COLO668 (cell line): ENCODE results near the gene MATCAP1.

Experiments used
- DNase-seq: peaks from one replicate; lab custom pipeline; 2025; ENCODE audit not compliant: unreplicated experiment; lab: John Stamatoyannopoulos, UW

The MATCAP1 gene

DNA sequence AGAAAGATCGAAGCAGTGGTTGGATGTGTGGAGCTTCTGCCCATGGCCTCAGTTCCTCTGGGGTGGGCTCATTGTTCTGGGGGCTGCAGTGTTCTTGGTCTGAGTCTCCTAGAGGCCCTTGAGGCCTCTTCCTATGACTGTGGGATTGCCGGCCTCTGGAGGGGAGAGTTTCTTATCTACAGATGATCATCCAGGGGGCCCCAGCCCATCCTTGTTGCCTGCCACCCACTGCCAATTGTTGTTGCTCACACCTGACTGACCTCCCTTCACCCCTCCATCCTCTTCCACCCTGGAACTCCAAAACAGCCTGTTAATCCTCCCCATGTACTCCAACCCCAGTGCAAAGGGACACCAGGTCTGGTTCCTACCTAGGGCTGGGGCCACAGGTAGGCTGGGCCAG is 38.8 kb downstream of the MATCAP1 start:
- DNase-seq = no peak

DNA sequence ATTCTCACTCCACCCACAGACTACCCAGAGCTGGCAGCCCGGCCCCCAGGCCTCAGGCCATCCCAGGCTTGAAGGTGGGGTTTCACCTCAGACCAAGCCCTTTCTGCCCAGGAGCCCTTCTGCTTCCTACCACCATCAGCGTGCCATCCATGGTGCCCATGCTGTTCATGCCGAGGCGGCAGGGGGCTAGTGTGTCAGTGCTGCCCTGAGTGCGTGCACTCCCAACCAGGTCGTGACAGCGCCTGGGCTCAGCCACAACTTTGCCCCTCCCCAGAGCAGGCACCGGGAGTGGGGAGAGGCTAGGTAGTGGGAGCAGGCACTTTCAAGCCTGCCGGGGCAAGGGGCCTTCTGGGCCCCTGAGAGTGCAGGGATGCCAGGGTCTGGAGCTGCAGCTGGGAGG is 41.4 kb downstream of the MATCAP1 start:
- no peak for DNase-seq

DNA sequence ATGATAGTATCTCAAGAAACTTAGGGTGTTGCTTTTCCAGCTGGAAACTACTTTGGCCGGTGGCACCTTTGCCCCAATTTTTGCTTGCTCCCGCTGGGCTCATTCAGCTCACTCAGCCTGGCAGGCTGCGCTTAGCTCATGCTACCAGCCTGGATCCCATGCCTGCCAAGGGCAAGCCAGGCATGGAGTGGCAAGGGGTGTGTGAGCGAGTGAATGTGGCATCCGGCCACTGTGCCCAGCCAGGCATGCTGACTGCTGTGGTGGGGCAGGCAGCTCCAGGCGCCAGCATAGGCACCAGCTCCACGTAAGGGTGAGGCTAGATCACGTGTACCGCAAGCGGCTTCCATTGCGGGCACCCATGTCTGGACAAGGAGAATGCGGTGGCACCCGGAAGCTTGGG is 42.4 kb downstream of the MATCAP1 start:
- DNase-seq = no peak

DNA sequence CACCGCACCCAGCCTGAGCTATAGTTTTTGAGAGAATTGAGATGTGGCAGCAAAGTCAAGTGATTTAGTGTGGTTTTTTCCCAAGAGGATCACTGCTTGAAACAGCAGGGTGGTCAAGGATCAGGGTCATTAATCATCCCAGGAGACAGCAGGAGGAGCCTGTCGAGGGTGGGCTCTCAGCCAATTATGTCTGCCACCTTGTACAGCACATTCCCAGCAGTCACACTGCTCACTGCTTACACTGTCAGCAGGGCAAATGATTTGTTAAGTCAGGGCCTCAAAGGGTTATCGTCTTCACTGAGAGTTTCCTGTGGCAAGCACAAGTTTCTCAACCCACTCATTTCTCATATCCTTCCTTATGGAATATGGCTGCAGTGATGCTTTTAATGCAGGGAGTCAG is 46.2 kb downstream of the MATCAP1 start:
- no peak for DNase-seq

DNA sequence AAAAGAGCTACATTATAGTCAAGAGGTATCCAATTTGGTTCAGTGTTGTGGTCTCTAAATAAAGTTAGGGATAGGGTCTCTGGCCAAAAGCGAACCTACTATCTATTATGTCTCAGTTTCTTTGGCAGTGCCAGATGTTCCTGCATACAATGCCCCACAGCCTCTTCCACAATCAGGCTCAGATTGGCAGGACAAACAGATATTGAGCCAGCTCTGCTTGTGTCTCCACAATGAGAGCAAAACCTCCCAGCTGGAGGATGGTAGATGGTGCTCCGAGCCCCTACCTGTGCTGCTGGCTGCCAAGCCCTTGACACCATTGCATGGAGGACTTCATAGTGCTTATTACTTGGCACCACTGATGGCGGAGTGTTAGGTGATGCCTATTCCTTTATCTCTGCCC is 54.3 kb downstream of the MATCAP1 start:
- DNase-seq = no peak

DNA sequence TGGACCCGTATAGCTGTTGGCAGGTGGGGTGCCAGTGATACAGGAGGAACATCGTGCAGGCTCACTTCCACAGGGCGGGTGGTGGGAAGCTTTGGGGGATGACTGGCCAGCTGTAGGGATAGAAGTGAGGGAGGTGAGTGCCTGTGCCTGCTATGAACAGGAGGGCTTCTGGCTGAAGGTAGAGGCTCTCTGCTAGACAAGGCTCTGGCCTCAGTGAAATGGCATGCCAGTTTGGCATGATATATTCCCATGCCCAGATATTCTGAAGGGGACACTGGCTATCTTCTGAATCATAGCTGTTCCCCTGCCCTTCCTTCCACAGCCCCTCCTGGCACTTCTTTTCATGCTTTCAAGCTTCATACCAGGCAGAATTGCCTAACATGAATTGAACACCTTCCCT is 54.9 kb downstream of the MATCAP1 start:
- DNase-seq = no peak

DNA sequence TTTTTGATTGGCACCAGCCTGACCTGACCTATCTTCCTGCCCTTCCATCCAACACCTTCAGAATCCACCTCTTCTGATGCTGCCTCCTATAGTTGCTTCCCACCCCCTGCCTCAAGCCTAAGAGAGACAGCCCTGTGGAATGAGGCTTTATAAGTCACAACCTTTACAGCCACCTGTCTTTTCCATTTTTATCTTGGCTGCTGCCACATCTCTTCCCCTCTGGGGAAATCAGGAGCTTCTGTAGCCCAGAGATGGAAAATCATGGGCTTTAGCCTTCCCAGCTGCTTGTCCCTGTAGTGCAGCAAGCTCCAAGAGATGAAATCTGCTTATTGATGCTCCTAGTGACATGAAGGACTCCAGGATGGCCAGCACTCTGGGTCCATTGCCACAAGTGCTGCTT is 55.3 kb downstream of the MATCAP1 start:
- DNase-seq = no peak
